ENCODE results near the gene FAHD2A.
A peak's percentile ranks its signal among the peaks of the same experiment; 100 is the strongest.
"Not testable (repeated sequence)": the region's sequence is repeated elsewhere in the genome, so short reads cannot be mapped to it uniquely, and the experiment has no call there.

The FAHD2A gene, protein sequence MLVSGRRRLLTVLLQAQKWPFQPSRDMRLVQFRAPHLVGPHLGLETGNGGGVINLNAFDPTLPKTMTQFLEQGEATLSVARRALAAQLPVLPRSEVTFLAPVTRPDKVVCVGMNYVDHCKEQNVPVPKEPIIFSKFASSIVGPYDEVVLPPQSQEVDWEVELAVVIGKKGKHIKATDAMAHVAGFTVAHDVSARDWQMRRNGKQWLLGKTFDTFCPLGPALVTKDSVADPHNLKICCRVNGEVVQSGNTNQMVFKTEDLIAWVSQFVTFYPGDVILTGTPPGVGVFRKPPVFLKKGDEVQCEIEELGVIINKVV

DNA sequence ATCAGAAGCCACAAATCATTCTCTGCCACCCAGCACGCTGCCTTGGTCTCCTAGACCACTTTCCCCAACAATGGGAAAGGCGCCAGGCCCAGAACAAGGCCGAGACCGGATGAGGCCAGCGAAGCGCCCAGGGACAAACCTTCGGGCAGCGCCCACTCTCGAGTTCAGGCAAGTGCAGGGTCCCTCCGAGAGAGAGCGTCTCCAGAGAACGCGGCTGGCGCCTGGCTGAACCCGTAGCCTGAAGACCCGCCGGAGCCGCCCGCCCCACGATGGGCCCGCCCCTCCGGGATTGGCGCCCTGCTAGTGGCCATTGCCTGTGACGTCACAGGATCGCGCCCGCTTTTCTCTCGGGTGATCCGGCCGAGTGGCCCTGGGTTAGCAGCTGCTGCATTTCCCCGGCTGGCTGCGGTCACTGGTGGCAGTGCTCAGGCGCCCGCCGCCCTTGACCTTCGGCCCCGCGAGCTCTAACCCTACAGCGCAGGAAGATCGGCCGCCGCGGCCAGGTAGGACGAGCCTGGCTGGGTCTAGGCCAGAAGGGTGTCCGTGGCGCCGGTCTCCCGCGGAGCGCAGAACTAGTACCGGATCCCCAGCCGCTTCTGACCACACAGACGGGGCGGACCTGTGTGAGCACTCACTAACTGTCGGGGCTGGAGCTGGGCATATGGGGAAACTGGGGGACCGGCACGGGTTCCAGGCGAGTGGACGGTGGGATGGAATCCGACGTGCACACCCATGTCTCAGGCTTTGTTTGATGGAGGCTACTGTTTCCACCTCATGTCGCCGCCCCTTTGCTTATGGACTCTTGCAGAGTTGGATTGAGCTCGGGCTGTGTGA, at the start of gene FAHD2A:
TSS of gene FAHD2A (plus strand) at position 339 of the 834 bp plus-strand sequence. CDS start 2,851 bp downstream, outside the sequence.
- peak; percentile 91 for DNase-seq

DNA sequence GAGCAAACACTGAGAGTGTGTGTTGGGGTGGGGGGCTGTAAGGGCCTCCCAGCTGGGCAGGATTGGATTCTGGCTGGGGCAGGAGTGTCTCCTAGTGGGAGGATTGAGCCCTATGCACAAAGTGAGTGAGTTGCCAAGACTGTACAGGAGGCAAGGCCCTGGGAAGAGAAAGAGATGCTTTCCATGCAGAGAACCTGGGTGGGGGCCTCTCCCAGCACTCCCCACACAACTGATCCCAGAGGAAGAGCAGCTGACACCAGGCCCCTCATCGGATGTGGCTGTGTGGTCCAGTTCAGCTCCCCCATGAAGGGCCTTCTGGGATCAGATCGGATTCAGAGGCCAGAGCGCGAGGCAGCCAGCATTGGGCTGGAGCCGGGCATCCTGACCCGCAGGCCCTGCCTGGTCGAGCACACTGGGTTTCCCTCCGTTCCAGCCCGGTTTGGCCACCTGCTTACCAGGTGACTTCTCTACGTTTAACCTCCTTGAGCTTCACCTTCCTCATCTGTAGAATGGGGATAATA, 49.4 kb upstream of the FAHD2A start:
- DNase-seq = no peak

DNA sequence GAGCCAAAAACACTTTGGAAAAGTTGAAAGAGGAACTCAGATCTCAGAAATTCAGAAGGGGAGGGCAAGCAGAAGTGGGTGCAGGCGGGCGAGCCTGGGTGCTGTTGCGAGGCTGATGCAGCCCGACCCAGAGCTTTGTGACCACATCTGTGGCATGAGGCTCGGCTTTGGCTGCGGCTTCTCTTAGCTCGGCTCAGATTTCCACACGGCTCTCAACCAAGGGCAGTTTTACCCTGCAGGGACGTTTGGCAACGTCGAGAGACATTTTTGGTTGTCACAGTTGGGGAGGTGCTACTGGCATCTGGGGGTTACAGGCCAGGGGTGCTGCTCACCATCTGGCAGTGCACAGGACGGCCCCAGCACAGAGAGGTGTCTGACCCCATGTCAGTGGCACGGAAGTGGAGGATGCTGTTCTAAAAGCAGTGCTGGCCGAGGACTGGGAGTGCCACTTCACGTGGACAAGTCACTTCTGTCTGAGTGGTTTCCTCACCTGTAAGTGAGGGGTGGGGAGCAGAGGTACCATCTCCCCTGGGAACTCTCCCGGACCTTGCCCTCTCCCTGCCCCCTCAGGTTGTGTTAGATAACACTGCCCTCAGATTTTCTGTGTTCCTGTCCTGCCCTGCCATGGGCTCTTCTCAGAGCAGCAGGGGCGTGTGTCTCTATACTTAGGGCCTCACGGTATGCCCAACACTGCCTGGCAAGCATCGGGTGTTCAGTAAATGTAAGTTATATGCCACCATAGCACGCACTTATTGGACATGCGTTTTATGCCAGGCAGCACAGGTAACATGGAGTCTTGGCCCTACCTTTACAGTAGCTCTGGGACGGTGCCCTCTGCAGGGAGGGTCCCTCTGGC, 48.7 kb upstream of the FAHD2A start:
- no peak for DNase-seq

DNA sequence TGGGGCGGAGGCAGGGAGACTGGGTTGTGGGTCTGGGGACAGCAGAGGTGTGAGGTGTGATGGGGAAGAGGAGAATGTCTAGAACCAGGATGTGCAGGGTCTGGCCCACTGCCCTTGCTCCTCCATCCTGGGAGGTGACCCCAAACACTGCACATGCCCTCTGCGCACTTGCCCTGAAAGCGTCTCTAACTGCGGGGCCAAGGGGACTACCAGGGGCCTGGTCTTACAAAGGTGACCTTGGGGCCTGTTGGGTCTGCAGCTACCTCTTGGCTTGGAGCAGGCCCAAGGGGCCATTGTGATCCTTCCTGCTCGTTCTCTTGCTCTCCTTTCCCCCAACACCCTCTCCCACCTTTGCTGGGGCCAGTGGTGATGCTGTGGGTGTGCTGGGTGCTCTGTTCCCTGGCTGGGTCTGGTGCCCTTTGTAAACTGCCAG, 48.0 kb upstream of the FAHD2A start:
- no peak for DNase-seq

DNA sequence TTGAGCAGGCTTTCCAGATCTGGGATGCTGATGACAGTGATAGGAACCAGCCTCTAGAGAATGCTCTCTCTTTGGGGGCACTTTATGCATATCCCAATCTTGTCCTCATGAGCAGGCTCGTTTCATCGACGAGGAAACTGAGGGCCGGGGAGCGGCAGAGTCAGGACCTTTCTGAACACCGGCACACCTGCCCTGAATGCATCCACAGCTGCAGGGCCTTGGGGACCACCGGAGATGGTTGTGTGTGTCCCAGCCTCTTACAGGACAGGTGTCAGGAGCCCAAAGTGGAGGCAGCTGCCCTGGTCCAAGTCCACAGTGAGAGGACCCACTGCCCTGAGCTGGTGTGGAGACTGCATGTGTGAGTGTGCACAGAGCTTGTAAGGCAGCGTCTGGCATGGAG, 47.6 kb upstream of the FAHD2A start:
- DNase-seq = no peak

DNA sequence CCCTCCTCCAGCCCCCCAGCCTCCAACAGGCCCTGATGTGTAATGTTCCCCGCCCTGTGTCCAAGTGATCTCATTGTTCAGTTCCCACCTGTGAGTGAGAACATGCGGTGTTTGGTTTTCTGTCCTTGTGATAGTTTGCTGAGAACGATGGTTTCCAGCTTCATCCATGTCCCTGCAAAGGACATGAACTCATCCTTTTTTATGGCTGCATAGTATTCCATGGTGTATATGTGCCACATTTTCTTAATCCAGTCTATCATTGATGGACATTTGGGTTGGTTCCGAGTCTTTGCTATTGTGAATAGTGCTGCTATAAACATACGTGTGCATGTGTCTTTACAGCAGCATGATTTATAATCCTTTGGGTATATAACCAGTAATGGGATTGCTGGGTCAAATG, 47.0 kb upstream of the FAHD2A start:
- not testable (repeated sequence) for DNase-seq

DNA sequence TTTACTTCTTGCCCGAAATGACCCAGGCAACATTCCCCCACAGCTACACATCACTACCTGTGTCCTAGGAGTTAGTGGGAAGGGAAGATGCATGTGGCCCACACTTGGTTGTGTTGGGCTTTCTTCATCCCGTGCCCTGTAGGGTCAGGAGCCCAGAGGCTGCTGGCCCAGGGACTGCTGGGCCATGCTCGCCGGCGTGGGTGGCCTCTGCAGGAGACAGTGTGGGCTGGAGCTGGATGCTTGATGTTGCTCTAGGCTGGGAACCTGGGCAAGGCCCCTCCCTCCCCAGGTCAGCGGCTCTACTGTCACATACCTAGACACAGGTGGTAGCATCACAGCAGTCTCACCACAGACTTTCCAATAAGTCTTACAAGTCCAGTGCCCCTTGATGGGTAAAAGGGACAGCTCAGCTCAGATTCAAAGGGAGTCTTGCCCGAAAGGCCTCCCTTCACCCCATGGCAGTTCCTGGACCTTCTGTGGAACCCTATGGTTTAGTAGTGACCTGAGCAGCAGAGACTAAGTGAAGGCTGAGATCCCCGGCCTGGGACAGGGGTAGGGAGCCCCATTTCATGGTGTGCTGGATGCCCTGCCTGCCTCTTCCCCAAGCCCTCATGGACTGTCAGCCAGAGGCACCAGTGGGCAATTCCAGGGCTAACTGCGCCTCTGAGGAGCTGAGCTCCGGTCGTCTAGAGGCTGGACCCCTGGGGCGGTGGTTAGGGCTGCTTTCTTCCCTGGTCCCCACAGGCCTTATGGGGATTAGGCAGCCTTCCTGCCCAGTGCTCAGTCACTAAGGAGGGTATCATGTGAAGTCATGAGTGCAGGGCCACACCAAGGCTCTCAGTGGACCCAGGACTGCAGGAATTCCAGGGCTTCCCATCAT, 45.4 kb upstream of the FAHD2A start:
- DNase-seq = no peak

DNA sequence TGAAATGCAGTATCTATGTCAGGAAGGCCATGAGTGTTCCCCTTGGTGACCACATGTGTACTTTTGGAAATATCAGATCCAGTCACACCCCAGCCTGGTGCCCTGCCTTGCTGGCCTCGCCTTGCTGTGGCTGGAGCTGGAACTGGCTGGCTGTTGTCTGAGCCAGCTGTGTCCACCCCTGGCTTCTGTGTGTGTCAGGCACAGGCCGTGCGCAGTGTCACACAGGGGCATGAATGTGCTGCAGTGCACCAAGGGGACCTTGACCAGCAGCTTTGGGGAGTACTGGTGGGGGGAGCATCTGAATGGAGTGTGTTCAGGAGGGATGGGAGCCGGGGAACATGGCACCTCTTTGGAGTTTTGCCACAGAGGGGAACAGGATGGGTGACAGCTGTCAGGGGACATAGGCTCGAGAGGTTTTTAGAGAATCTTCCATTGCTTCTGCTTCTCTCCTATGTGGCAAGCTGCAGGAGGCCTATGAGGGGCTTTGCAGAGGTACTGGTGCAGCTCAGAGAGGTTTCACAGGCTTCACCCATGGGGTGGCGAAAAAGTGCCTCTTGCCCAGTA, 44.7 kb upstream of the FAHD2A start:
- no peak for DNase-seq

DNA sequence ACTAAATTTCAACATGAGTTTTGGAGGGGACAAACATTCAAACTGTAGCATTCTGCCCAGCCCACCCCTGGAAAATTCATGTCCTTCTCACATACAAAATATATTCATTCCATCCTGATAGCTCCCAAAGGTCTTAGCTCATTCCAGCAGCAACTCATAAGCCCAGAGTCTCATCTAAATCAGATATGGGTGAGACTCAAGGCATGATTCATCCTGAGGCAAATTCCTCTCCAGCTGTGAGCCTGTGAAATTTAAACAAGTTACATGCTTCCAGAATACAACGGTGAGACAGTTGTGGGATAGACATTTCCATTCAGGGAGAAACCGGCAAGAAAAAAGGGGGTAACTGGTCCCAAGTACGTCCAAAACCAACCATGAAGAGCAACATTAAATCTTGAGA, 43.5 kb upstream of the FAHD2A start:
- DNase-seq = no peak

DNA sequence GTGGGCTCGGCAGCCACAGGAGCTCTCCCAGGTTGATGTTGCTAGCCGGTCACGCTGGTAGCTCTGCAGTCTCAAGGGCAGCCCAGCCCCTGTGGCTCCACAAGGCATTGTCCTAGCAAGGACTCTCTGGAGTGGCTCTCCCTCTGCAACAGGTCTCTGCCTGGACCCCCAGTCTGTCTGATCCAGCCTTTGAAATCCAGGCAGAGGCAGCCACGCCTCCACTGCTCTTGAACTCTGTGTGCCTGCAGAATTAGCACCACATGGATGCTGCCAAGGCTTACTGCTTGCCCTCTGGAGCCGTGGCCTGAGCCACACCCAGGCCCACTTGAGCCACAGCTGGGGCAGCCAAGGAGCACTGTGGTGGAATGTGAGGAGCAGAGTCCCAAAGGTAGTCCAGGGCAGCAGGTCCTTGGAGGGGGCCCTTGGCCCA, 43.0 kb upstream of the FAHD2A start:
- DNase-seq = no peak

DNA sequence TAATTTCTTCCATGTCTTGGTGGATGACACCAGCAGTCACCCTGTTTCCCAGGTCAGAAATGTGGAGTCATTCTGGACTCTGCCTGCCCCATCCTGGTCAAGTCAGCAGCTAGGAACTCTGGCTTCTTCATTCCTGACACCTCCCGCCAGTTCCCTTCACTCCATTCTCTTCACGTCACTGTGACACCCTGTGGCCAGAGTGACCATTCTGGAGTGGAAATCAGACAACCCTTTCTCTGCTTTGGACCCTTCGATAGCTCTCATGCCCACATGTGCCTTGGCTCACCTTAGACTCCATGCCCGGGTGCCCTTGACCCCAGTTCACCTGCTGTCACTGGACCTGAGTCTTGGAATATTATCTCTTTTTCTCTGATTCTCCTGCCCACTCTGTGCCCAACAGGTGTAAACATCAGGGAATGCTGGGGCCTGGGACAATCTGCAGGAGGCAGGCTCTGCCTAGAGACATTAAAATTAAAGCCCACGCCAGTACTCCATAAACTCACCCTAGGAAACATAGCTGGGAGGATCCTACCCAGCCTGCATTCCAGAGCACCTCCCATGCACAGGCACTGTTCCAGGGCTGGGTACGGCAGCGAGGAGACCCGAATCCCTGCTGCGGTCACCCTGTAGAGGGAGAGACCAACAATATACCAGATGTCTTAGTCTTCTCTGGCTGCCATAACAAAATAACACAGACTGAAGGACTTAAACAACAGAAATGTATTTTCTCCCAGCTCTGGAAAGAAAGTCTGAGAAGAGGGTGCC, 41.1 kb upstream of the FAHD2A start:
- DNase-seq = no peak

DNA sequence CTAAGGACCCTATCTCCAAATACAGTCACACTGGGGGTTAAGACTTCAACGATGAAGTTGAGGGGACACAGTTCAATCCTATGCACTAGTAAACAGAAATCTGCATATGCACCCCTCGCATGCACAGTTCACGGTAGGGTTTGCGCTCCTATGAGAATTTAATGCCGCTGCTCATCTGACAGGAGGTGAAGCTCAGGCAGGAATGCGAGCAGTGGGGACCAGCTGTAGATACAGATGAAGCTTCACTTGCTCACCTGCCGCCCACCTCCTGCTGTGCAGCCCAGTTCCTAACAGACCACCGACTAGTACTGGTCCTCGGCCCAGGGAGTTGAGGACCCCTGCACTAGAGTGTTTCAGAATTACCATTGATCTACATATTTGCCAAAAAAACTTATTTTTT, 40.0 kb upstream of the FAHD2A start:
- no peak for DNase-seq

DNA sequence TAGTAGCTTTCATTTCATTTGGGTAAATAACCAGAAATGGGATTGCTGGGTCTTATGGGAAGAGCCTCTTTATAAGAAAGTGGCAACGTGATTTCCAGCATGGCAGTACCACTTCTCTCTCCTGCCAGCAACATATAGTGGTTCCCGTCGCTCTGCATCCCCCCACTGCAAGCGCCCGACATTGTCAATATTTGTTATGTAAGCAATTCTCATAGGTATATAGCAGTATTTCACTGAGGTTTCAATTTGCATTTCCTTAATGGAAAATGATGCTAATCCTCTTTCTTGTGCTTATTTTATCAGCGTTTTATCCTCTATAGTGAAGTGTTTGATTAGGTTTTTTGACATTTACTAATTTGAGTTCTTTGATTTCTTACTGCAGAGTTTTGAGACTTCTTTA, 36.0 kb upstream of the FAHD2A start:
- DNase-seq = no peak

DNA sequence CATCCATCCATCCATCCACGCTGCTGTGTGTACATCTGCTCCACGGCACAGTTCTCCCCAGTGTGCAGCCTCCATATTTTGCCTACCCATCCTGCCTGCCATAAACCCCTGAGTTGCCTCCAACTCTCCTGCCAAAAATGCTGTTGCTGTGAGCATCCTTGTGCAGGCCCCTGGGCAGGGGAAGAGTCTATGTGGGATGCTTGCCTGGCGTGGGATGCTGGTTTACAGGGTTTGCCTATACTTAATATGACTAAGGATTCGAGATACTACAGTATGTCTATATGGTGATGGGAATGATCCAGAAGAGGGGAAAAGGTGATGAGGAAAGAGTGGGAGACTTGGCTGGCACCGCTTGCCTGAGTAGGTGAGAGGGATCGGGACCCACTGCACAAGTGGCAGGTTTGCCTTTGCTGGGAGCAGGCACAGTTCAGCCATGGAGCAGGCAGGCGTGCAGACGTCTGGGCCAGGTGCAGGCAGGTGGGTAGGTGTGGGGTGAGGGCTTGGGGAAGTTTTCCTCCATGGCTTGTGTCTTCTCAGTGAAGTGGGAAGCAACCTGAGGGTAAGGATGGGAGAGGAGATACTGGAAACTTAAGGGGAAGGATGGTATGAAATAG, 30.2 kb upstream of the FAHD2A start:
- DNase-seq = no peak

DNA sequence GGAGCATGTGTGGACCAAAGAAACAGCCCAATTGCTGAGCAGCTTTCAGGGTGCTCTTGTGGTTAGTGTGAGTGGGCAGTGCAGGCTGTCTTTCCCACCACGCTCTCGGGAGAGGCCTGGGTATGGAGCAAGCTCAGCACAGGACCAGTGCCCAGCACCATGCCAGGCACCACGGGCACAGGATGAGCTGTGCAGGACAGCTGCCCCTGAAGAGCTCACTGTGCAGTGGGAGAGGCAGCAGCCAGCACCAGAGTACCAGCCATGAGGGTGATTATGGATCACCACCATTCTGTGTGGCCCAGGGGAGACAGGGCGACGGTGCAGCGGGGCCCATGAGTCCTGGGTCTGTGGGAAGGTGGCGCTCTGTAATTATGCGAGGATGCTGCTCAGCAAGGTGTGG, 29.7 kb upstream of the FAHD2A start:
- no peak for DNase-seq

DNA sequence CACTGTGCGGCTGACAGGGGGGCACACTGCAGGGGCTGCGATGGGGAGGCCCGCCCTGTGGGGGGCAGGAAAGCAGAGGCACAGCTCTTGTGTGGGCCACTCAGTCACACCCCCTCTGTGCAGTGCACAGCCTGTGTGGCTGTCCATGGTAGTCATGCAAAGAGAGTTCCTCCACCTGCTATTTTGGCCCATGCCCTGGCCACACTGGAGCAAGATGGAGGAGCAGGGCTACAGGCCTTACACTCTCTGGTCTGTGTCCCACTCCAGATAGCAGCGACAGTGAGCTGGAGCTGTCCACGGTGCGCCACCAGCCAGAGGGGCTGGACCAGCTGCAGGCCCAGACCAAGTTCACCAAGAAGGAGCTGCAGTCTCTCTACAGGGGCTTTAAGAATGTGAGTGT, 28.5 kb upstream of the FAHD2A start:
- no peak for DNase-seq

DNA sequence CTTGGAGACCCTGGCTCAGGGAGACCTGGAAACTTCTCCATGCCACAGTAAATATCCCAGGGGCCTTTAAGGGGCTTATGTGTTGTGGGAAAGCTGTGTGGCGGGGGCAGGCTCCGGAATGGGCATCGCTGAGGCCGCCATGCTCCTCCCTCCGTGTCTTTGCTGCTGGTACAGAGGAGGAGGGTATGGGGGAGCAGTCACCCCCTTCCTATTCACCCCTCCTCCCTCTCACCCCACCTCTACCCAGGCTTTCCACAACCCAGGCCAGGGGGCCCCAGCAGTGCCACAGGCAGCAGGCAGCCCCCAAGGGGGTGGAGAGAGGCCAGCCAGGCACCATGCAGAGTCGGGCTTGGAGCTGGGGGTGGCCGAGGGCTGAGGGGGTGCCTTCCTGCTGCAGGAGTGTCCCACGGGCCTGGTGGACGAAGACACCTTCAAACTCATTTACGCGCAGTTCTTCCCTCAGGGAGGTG, 28.0 kb upstream of the FAHD2A start:
- DNase-seq = no peak

DNA sequence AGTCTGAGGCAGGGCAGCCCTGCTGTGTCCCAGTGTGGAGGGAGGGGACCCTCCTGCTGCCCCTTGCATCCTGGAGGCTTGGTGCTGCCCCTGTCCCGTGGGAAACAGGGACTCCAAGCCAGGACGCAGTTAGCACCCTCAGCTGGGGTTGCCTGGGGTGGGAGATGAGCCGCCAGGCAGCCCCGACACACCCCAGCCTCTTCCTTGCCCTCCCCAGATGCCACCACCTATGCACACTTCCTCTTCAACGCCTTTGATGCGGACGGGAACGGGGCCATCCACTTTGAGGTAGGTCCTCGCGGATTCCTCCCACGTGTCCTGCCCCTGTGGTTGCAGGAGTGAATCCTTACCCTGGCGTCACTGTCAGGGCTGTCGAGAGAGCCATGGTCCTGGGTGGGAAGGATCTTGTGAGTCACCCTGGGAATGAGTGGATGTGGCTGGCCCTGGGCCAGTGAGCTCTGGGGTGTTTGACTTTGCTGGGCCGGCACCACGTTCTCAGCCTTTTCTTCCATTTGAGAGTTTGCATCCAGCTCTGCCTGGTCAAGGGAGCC, 27.5 kb upstream of the FAHD2A start:
- DNase-seq = no peak

DNA sequence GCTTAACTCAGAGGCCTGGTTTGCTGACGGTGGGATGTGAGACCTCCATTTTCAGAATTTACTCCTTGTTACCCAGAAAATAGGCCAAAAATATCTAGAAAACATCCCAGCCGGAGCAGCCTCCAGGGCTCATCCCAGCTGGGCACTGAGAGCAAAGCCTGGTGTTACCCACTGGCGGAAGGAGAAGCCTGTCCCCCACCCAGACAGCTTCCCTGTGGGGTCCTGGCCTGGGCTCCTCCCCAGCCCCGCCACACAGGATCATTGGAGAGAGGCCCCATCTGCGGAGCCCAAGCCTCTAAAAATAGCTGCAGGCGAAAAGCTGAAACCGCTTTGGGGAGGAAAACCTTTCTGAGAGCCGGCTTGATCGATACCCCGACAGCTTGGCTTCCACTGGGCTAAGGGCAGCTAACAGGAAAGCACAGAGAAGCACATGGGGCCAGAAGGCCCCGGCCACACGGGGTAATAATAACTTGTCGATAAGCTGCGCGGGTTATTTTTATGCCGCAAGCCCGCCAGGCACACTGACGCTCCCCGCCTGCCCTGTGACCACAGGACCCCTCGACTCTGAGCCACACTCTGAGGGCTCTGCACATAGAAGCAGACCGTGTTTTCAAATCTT, 26.9 kb upstream of the FAHD2A start:
- DNase-seq = no peak
